ENCODE measurements around the gene UGT1A7.
"Not testable (repeated sequence)": the region's sequence is repeated elsewhere in the genome, so short reads cannot be mapped to it uniquely, and the experiment has no call there.

Gene UGT1A7

GRCh38 chr2:233708942-233709341 is 27.2 kb downstream of the UGT1A7 start:
- H3K9ac ChIP-seq (ENCODE audit: low read length in 5 of 5): no peak overlapping the region
- H3K36me3 ChIP-seq (ENCODE audit: control insufficient read depth in 5 of 5, insufficient read depth in 5 of 5, low read length in 5 of 5): no peaks in the 10 kb centered on the region
- no peak overlapping the region for H3K27ac ChIP-seq (ENCODE audit: low read depth, low read length)
- H3K4me3 ChIP-seq (ENCODE audit: low read depth in 1 of 5, low read length in 5 of 5): no peak overlapping the region
- H3K4me1 ChIP-seq (ENCODE audit: control insufficient read depth in 5 of 5, insufficient read depth in 5 of 5, low read length in 5 of 5): no peaks in the 10 kb centered on the region
- H3K9me3 ChIP-seq (ENCODE audit: control insufficient read depth in 5 of 5, low read length in 5 of 5): no peaks in the 10 kb centered on the region
- H3K27me3 ChIP-seq (ENCODE audit: control insufficient read depth in 5 of 5, insufficient read depth in 4 of 5, low read length in 5 of 5): peaks cover 0 to 3% (median 0%) of the 10 kb centered on the region in 5 donors

- no peaks in the 10 kb centered on the region for H3K9me3 ChIP-seq (ENCODE audit: control insufficient read depth in 5 of 5, low read length in 5 of 5)
- H3K27me3 ChIP-seq (ENCODE audit: control insufficient read depth in 5 of 5, insufficient read depth in 4 of 5, low read length in 5 of 5): peaks cover 0 to 3% (median 0%) of the 10 kb centered on the region in 5 donors
- H3K4me3 ChIP-seq (ENCODE audit: low read depth in 1 of 5, low read length in 5 of 5): no peak overlapping the region
- no peak overlapping the region for H3K9ac ChIP-seq (ENCODE audit: low read length in 5 of 5)
- no peak overlapping the region for H3K27ac ChIP-seq (ENCODE audit: low read depth, low read length)
- H3K36me3 ChIP-seq (ENCODE audit: control insufficient read depth in 5 of 5, insufficient read depth in 5 of 5, low read length in 5 of 5): no peaks in the 10 kb centered on the region
- no peaks in the 10 kb centered on the region for H3K4me1 ChIP-seq (ENCODE audit: control insufficient read depth in 5 of 5, insufficient read depth in 5 of 5, low read length in 5 of 5)
Measured at GRCh38 chr2:233711312-233712008, 29.8 kb downstream of the UGT1A7 start.

GRCh38 chr2:233712611-233713261 is 31.0 kb downstream of the UGT1A7 start, which contains the start of gene UGT1A5:
Gene UGT1A5 (plus strand): TSS chr2:233712907. CDS start chr2:233712992, 85 bp downstream.
- Histone ChIP-seq H3K9me3 (ENCODE audit: control insufficient read depth in 5 of 5, low read length in 5 of 5) (no peaks in the 10 kb centered on the region), H3K36me3 (ENCODE audit: control insufficient read depth in 5 of 5, insufficient read depth in 5 of 5, low read length in 5 of 5) (no peaks in the 10 kb centered on the region), H3K27ac (ENCODE audit: low read depth, low read length) (no peak within 1 kb of the TSS), H3K27me3 (ENCODE audit: control insufficient read depth in 5 of 5, insufficient read depth in 4 of 5, low read length in 5 of 5) (peaks cover 0 to 4% (median 2%) of the 10 kb centered on the region in 5 donors), H3K9ac (ENCODE audit: low read length in 5 of 5) (no peak within 1 kb of the TSS), H3K4me3 (ENCODE audit: low read depth in 1 of 5, low read length in 5 of 5) (no peak within 1 kb of the TSS), H3K4me1 (ENCODE audit: control insufficient read depth in 5 of 5, insufficient read depth in 5 of 5, low read length in 5 of 5) (no peaks in the 10 kb centered on the region)

- H3K27ac ChIP-seq (ENCODE audit: low read depth, low read length): no peak overlapping the region
- no peaks in the 10 kb centered on the region for H3K4me1 ChIP-seq (ENCODE audit: control insufficient read depth in 5 of 5, insufficient read depth in 5 of 5, low read length in 5 of 5)
- no peaks in the 10 kb centered on the region for H3K9me3 ChIP-seq (ENCODE audit: control insufficient read depth in 5 of 5, low read length in 5 of 5)
- no peaks in the 10 kb centered on the region for H3K36me3 ChIP-seq (ENCODE audit: control insufficient read depth in 5 of 5, insufficient read depth in 5 of 5, low read length in 5 of 5)
- no peak overlapping the region for H3K9ac ChIP-seq (ENCODE audit: low read length in 5 of 5)
- H3K27me3 ChIP-seq (ENCODE audit: control insufficient read depth in 5 of 5, insufficient read depth in 4 of 5, low read length in 5 of 5): peaks cover 0 to 4% (median 2%) of the 10 kb centered on the region in 5 donors
- no peak overlapping the region for H3K4me3 ChIP-seq (ENCODE audit: low read depth in 1 of 5, low read length in 5 of 5)
Measured at GRCh38 chr2:233713262-233713615, 31.5 kb downstream of the UGT1A7 start.

- H3K27ac ChIP-seq (ENCODE audit: low read depth, low read length): no peak overlapping the region
- H3K27me3 ChIP-seq (ENCODE audit: control insufficient read depth in 5 of 5, insufficient read depth in 4 of 5, low read length in 5 of 5): peaks cover 0 to 4% (median 2%) of the 10 kb centered on the region in 5 donors
- H3K4me3 ChIP-seq (ENCODE audit: low read depth in 1 of 5, low read length in 5 of 5): no peak overlapping the region
- no peaks in the 10 kb centered on the region for H3K4me1 ChIP-seq (ENCODE audit: control insufficient read depth in 5 of 5, insufficient read depth in 5 of 5, low read length in 5 of 5)
- no peak overlapping the region for H3K9ac ChIP-seq (ENCODE audit: low read length in 5 of 5)
- no peaks in the 10 kb centered on the region for H3K36me3 ChIP-seq (ENCODE audit: control insufficient read depth in 5 of 5, insufficient read depth in 5 of 5, low read length in 5 of 5)
- no peaks in the 10 kb centered on the region for H3K9me3 ChIP-seq (ENCODE audit: control insufficient read depth in 5 of 5, low read length in 5 of 5)
Measured at GRCh38 chr2:233714121-233714520, 32.4 kb downstream of the UGT1A7 start.

GRCh38 chr2:233718552-233718951 is 36.9 kb downstream of the UGT1A7 start, which contains the start of gene UGT1A4:
Gene UGT1A4 (plus strand): TSS chr2:233718736. CDS start chr2:233718821, 85 bp downstream.
- Histone ChIP-seq H3K27me3 (ENCODE audit: control insufficient read depth in 5 of 5, insufficient read depth in 4 of 5, low read length in 5 of 5) (peaks cover 0 to 4% (median 0%) of the 10 kb centered on the region in 5 donors), H3K4me1 (ENCODE audit: control insufficient read depth in 5 of 5, insufficient read depth in 5 of 5, low read length in 5 of 5) (no peaks in the 10 kb centered on the region), H3K36me3 (ENCODE audit: control insufficient read depth in 5 of 5, insufficient read depth in 5 of 5, low read length in 5 of 5) (no peaks in the 10 kb centered on the region), H3K27ac (ENCODE audit: low read depth, low read length) (no peak within 1 kb of the TSS), H3K9me3 (ENCODE audit: control insufficient read depth in 5 of 5, low read length in 5 of 5) (no peaks in the 10 kb centered on the region), H3K4me3 (ENCODE audit: low read depth in 1 of 5, low read length in 5 of 5) (no peak within 1 kb of the TSS), H3K9ac (ENCODE audit: low read length in 5 of 5) (no peak within 1 kb of the TSS)

- Histone ChIP-seq H3K9me3 (ENCODE audit: control insufficient read depth in 5 of 5, low read length in 5 of 5) (no peaks in the 10 kb centered on the region), H3K4me1 (ENCODE audit: control insufficient read depth in 5 of 5, insufficient read depth in 5 of 5, low read length in 5 of 5) (no peaks in the 10 kb centered on the region), H3K27me3 (ENCODE audit: control insufficient read depth in 5 of 5, insufficient read depth in 4 of 5, low read length in 5 of 5) (peaks cover 0 to 2% (median 0%) of the 10 kb centered on the region in 5 donors), H3K36me3 (ENCODE audit: control insufficient read depth in 5 of 5, insufficient read depth in 5 of 5, low read length in 5 of 5) (no peaks in the 10 kb centered on the region), H3K27ac (ENCODE audit: low read depth, low read length) (no peak within 1 kb of the TSS), H3K9ac (ENCODE audit: low read length in 5 of 5) (no peak within 1 kb of the TSS), H3K4me3 (ENCODE audit: low read depth in 1 of 5, low read length in 5 of 5) (no peak within 1 kb of the TSS)
Measured at GRCh38 chr2:233728723-233729301, 47.1 kb downstream of the UGT1A7 start, which contains the start of gene UGT1A3. Gene UGT1A3 (plus strand): TSS chr2:233729042. CDS start chr2:233729127, 85 bp downstream.

- not testable (repeated sequence) for H3K27ac ChIP-seq (ENCODE audit: low read depth, low read length); H3K4me1 ChIP-seq (ENCODE audit: control insufficient read depth in 5 of 5, insufficient read depth in 5 of 5, low read length in 5 of 5)
Measured at GRCh38 chr2:233736868-233737653, 55.4 kb downstream of the UGT1A7 start.

GRCh38 chr2:233740870-233741269 is 59.2 kb downstream of the UGT1A7 start:
- H3K4me3 ChIP-seq (ENCODE audit: low read depth in 1 of 5, low read length in 5 of 5): no peak overlapping the region
- no peak overlapping the region for H3K9ac ChIP-seq (ENCODE audit: low read length in 5 of 5)
- H3K27me3 ChIP-seq (ENCODE audit: control insufficient read depth in 5 of 5, insufficient read depth in 4 of 5, low read length in 5 of 5): peaks cover 0 to 4% (median 0%) of the 10 kb centered on the region in 5 donors
- no peaks in the 10 kb centered on the region for H3K36me3 ChIP-seq (ENCODE audit: control insufficient read depth in 5 of 5, insufficient read depth in 5 of 5, low read length in 5 of 5)
- no peak overlapping the region for H3K27ac ChIP-seq (ENCODE audit: low read depth, low read length)
- no peaks in the 10 kb centered on the region for H3K4me1 ChIP-seq (ENCODE audit: control insufficient read depth in 5 of 5, insufficient read depth in 5 of 5, low read length in 5 of 5)
- peaks cover 0 to 2% (median 0%) of the 10 kb centered on the region in 5 donors for H3K9me3 ChIP-seq (ENCODE audit: control insufficient read depth in 5 of 5, low read length in 5 of 5)

More at GRCh38 chr2:233736868-233737653, 55.4 kb downstream of the UGT1A7 start:
- H3K36me3 ChIP-seq (ENCODE audit: control insufficient read depth in 5 of 5, insufficient read depth in 5 of 5, low read length in 5 of 5); H3K9ac ChIP-seq (ENCODE audit: low read length in 5 of 5); H3K9me3 ChIP-seq (ENCODE audit: control insufficient read depth in 5 of 5, low read length in 5 of 5); H3K27me3 ChIP-seq (ENCODE audit: control insufficient read depth in 5 of 5, insufficient read depth in 4 of 5, low read length in 5 of 5); H3K4me3 ChIP-seq (ENCODE audit: low read depth in 1 of 5, low read length in 5 of 5): not testable (repeated sequence)
